H9 (cell line): ENCODE data around the gene RASL12. TPM values are rescaled to one million over a fixed set of nuclear protein-coding genes. Genes with fewer than 3 reads are reported as not detected.

Source experiments
- DNase-seq: peaks from one replicate; pipeline ENCODE4 v3.0.0-alpha.2; 2017
- H2AFZ ChIP-seq: one replicate; pipeline ENCODE4 v1.6.1; 2013; ENCODE audit warnings: mild to moderate bottlenecking, low read length, control low read depth, moderate library complexity
- H2AK5ac ChIP-seq: 2 replicates; pipeline ENCODE4 v1.6.1; 2013; ENCODE audit warnings: low read length, control low read depth, mixed read lengths; ENCODE audit not compliant: insufficient read length
- H2BK120ac ChIP-seq: one replicate; pipeline ENCODE4 v1.6.1; 2013; ENCODE audit warnings: low read depth, mild to moderate bottlenecking, low read length, control low read depth, inconsistent platforms; ENCODE audit not compliant: poor library complexity, severe bottlenecking
- H2BK12ac ChIP-seq: 2 replicates; pipeline ENCODE4 v1.6.1; 2013; ENCODE audit warnings: low read length, control low read depth, mixed read lengths, low read depth; ENCODE audit not compliant: insufficient read length
- H2BK15ac ChIP-seq: 2 replicates; pipeline ENCODE4 v1.6.1; 2013; ENCODE audit warnings: low read depth, low read length, control low read depth
- H2BK20ac ChIP-seq: one replicate; pipeline ENCODE4 v1.6.1; 2013; ENCODE audit warnings: low read depth, mild to moderate bottlenecking, low read length, control low read depth, inconsistent platforms; ENCODE audit not compliant: poor library complexity, severe bottlenecking
- H2BK5ac ChIP-seq: 2 replicates; pipeline ENCODE4 v1.6.1; 2013; ENCODE audit warnings: low read length, control low read depth, mixed read lengths; ENCODE audit not compliant: insufficient read length
- H3K14ac ChIP-seq: 2 replicates; pipeline ENCODE4 v1.6.1; 2013; ENCODE audit warnings: low read length, control low read depth; ENCODE audit not compliant: insufficient read depth
- H3K18ac ChIP-seq: 2 replicates; pipeline ENCODE4 v1.6.1; 2013; ENCODE audit warnings: low read depth, mild to moderate bottlenecking, mixed read lengths, low read length, control low read depth; ENCODE audit not compliant: insufficient read length
- H3K23ac ChIP-seq: 2 replicates; pipeline ENCODE4 v1.6.1; 2013; ENCODE audit warnings: low read length, control low read depth, mixed read lengths, low read depth; ENCODE audit not compliant: insufficient read length
- H3K23me2 ChIP-seq: 2 replicates; pipeline ENCODE4 v1.6.1; 2013; ENCODE audit warnings: low read depth, mild to moderate bottlenecking, mixed read lengths, low read length, control low read depth; ENCODE audit not compliant: insufficient read length, poor library complexity, severe bottlenecking
- H3K27ac ChIP-seq: 2 replicates; pipeline ENCODE4 v1.5.1; 2013; ENCODE audit warnings: low read length, control low read depth, mixed read lengths, low read depth; ENCODE audit not compliant: insufficient read length
- H3K27me3 ChIP-seq: 2 replicates; pipeline ENCODE4 v1.6.1; 2013; ENCODE audit warnings: low read length, control low read depth, inconsistent platforms; ENCODE audit not compliant: insufficient read depth
- H3K4ac ChIP-seq: 2 replicates; pipeline ENCODE4 v1.6.1; 2013; ENCODE audit warnings: low read depth, mild to moderate bottlenecking, control low read depth, inconsistent platforms, low read length, moderate library complexity
- H3K4me1 ChIP-seq: 2 replicates; pipeline ENCODE4 v1.6.1; 2013; ENCODE audit warnings: low read length, control low read depth, inconsistent platforms; ENCODE audit not compliant: insufficient read depth
- H3K4me2 ChIP-seq: 2 replicates; pipeline ENCODE4 v1.6.1; 2013; ENCODE audit warnings: low read length, control low read depth, mixed read lengths; ENCODE audit not compliant: insufficient read length, insufficient read depth
- H3K56ac ChIP-seq: 2 replicates; pipeline ENCODE4 v1.6.1; 2013; ENCODE audit warnings: low read depth, mild to moderate bottlenecking, mixed read lengths, low read length, control low read depth; ENCODE audit not compliant: insufficient read length
- H3K79me1 ChIP-seq: 2 replicates; pipeline ENCODE4 v1.6.1; 2013; ENCODE audit warnings: low read depth, mild to moderate bottlenecking, moderate library complexity, low read length, control low read depth, inconsistent platforms; ENCODE audit not compliant: insufficient read depth, poor library complexity, severe bottlenecking
- H3K79me2 ChIP-seq: 2 replicates; pipeline ENCODE4 v1.6.1; 2013; ENCODE audit warnings: low read length, control low read depth, inconsistent platforms; ENCODE audit not compliant: insufficient read depth
- H3K9ac ChIP-seq: 2 replicates; pipeline ENCODE4 v1.6.1; 2013; ENCODE audit warnings: low read length, control low read depth, mixed read lengths; ENCODE audit not compliant: insufficient read length; ENCODE audit errors: extremely low read depth
- H3K9me3 ChIP-seq: one replicate; pipeline ENCODE4 v1.6.1; 2013; ENCODE audit warnings: low read depth, low read length, inconsistent platforms; ENCODE audit not compliant: control insufficient read depth
- H3T11ph ChIP-seq: one replicate; pipeline ENCODE4 v1.6.1; 2013; ENCODE audit warnings: mild to moderate bottlenecking, low read length, control low read depth, inconsistent platforms
- H4K20me1 ChIP-seq: one replicate; pipeline ENCODE4 v1.6.1; 2013; ENCODE audit not compliant: control insufficient read depth, insufficient read length, insufficient read depth
- H4K5ac ChIP-seq: 2 replicates; pipeline ENCODE4 v1.6.1; 2013; ENCODE audit warnings: low read depth, mild to moderate bottlenecking, mixed read lengths, low read length, control low read depth; ENCODE audit not compliant: insufficient read length
- H4K8ac ChIP-seq: replicated peaks from 2 replicates; pipeline ENCODE4 v1.6.1; 2013; ENCODE audit warnings: low read length, control low read depth, mixed read lengths, low read depth; ENCODE audit not compliant: insufficient read length
- H4K91ac ChIP-seq: 2 replicates; pipeline ENCODE4 v1.6.1; 2013; ENCODE audit warnings: low read depth, mild to moderate bottlenecking, moderate library complexity, mixed read lengths, low read length, control low read depth; ENCODE audit not compliant: insufficient read length
- H3K27ac Mint-ChIP-seq, 3 experiments: 2 replicates in 2 of 3; 3 replicates in 1 of 3; pipeline ENCODE4 v1.8.0; 2020 to 2021; ENCODE audit warnings: mixed read lengths in 3 of 3, mild to moderate bottlenecking in 1 of 3, moderate library complexity in 1 of 3
- H3K27me3 Mint-ChIP-seq: 2 replicates; pipeline ENCODE4 v1.8.0; 2021; ENCODE audit warnings: low read depth, mild to moderate bottlenecking, moderate library complexity, mixed read lengths
- H3K36me3 Mint-ChIP-seq, 3 experiments: 2 replicates in 2 of 3; 3 replicates in 1 of 3; pipeline ENCODE4 v1.8.0; 2020 to 2021; ENCODE audit warnings: low read depth in 3 of 3, mixed read lengths in 3 of 3; ENCODE audit not compliant: insufficient read depth in 1 of 3
- H3K4me1 Mint-ChIP-seq, 2 experiments: 2 replicates each; pipeline ENCODE4 v1.8.0; 2020; ENCODE audit warnings: mixed read lengths in 2 of 2
- H3K4me3 Mint-ChIP-seq, 2 experiments: 2 replicates in 1 of 2; 3 replicates in 1 of 2; pipeline ENCODE4 v1.8.0; 2020 to 2021; ENCODE audit warnings: mild to moderate bottlenecking in 2 of 2, mixed read lengths in 2 of 2, moderate library complexity in 1 of 2
- H3K9me3 Mint-ChIP-seq, 2 experiments: 2 replicates in 1 of 2; 3 replicates in 1 of 2; pipeline ENCODE4 v1.8.0; 2020; ENCODE audit warnings: mild to moderate bottlenecking in 2 of 2, mixed read lengths in 2 of 2, moderate library complexity in 1 of 2
- CTCF ChIP-seq: fragments of 200-600 bp; sonication (generic); conservative IDR thresholded peaks from 3 replicates; pipeline ENCODE4 v1.8.0; 2021; ENCODE audit warnings: antibody characterized with exemption, mild to moderate bottlenecking
- WGBS: extraction: QIAGEN DNeasy Blood & Tissue Kit; methylation state at CpG from one replicate; pipeline ENCODE4 v1.1.7; 2013; ENCODE audit warnings: missing lambda C conversion rate, low lambda C conversion rate, mixed read lengths; ENCODE audit not compliant: insufficient read length; ENCODE audit errors: extremely low coverage; 5-methylcytosine and 5-hydroxymethylcytosine counted together
- total RNA-seq: library from RNA; stranded (reverse); gene quantifications from 2 replicates; pipeline ENCODE4 v1.2.1, GENCODE V29; 2021

RASL12 gene
- total RNA-seq, 1 experiment from 2014 or later: 7.5 TPM

- H2AK5ac ChIP-seq: no peak overlapping the region
- no peak overlapping the region for H3K56ac ChIP-seq
- no peaks in the 10 kb centered on the region for H3K9me3 ChIP-seq
- Mint-ChIP-seq H3K36me3 (peaks cover 0 to 1% (median 0%) of the 10 kb centered on the region in 3 experiments; a peak in 1 of 7 replicates), H3K27ac (no peak overlapping the region), H3K27me3 (no peaks in the 10 kb centered on the region), H3K4me1 (peaks cover 7 to 9% of the 10 kb centered on the region in 2 experiments), H3K9me3 (no peaks in the 10 kb centered on the region), H3K4me3 (no peak overlapping the region)
- H3K9ac ChIP-seq: no peak overlapping the region
- no peak overlapping the region for H2AFZ ChIP-seq
- H4K20me1 ChIP-seq: no peaks in the 10 kb centered on the region
- no peak overlapping the region for H3K23ac ChIP-seq
- H3K27me3 ChIP-seq: no peaks in the 10 kb centered on the region
- no peaks in the 10 kb centered on the region for H3K79me2 ChIP-seq
- no peak overlapping the region for H4K5ac ChIP-seq
- H3K14ac ChIP-seq: no peak overlapping the region
- H2BK15ac ChIP-seq: no peak overlapping the region
- H2BK5ac ChIP-seq: no peak overlapping the region
- H3K27ac ChIP-seq: no peak overlapping the region
- 100% methylated on average over 1 of the region's 4 CpGs for WGBS
- DNase-seq: no peak
- no peak overlapping the region for H2BK120ac ChIP-seq
- H3K18ac ChIP-seq: no peak overlapping the region
- H3K23me2 ChIP-seq: no peaks in the 10 kb centered on the region
- no peak overlapping the region for H2BK12ac ChIP-seq
- H3T11ph ChIP-seq: no peak overlapping the region
- no peak overlapping the region for H3K4ac ChIP-seq
- no peak overlapping the region for H2BK20ac ChIP-seq
- H4K8ac ChIP-seq: no peak overlapping the region
- no peaks in the 10 kb centered on the region for H3K4me1 ChIP-seq
- H3K79me1 ChIP-seq: no peaks in the 10 kb centered on the region
- H3K4me2 ChIP-seq: no peak overlapping the region
- no peak overlapping the region for H4K91ac ChIP-seq
- TF ChIP-seq CTCF: no peak
Observed at GRCh38 chr15:65050270-65050669, 17.5 kb downstream of the RASL12 start.
